Pancreas (tissue), 10 donors: Measurements from ENCODE around the gene GRIPAP1. TPM values are rescaled to one million over a fixed set of nuclear protein-coding genes. Genes with fewer than 3 reads are reported as not detected.
"Not testable (repeated sequence)": the region's sequence is repeated elsewhere in the genome, so short reads cannot be mapped to it uniquely, and the experiment has no call there.

Experiments used
- ATAC-seq, 4 donors: fragments of 200-7000 bp; cut with Tn5 transposase; one replicate each; pipeline versions ENCODE4 v1.8.0 to v1.9.1; 2020; ENCODE audit warnings: mild to moderate bottlenecking in 4 of 4, moderate library complexity in 4 of 4
- DNase-seq, 6 donors: peaks; one replicate each; pipeline ENCODE4 v3.0.0-alpha.2; 2020
- FAIRE-seq: peaks from 2 replicates; lab custom pipeline; 2012; peaks lifted over from hg19 to GRCh38; lab: Jason Lieb, UNC
- H3K27ac ChIP-seq, 4 donors: fragments of 200-600 bp; sonication (generic); 1 replicate in 3 of 4; 2 replicates in 1 of 4; pipeline versions ENCODE4 v1.5.0 to v1.8.0; 2020
- H3K27me3 ChIP-seq, 4 donors: fragments of 200-600 bp; one replicate each; pipeline ENCODE4 v1.8.0; 2021
- H3K36me3 ChIP-seq, 3 donors: fragments of 200-600 bp; sonication (generic) in 1 of 3; one replicate each; pipeline versions ENCODE4 v1.5.0 to v1.8.0; 2020 to 2021
- H3K4me1 ChIP-seq, 3 donors: fragments of 200-600 bp; one replicate each; pipeline ENCODE4 v1.8.0; 2021
- H3K4me3 ChIP-seq, 4 donors: fragments of 200-600 bp; sonication (generic) in 2 of 4; one replicate each; pipeline versions ENCODE4 v1.5.0 to v1.8.0; 2020 to 2021
- H3K9me3 ChIP-seq, 4 donors: fragments of 200-600 bp; one replicate each; pipeline ENCODE4 v1.8.0; 2021
- WGBS, 2 donors: extraction: QIAGEN DNeasy Blood & Tissue Kit; methylation state at CpG; one replicate each; pipeline ENCODE4 v1.1.7; 2013; 5-methylcytosine and 5-hydroxymethylcytosine counted together
- intact Hi-C, 3 donors: fragments of 100-400 bp; cut with DNase I; formaldehyde crosslinking; loops; one replicate each; pipeline versions ENCODE4 v1.11.1 to v1.14.2; 2022
- polyA plus RNA-seq, 2 donors: library from polyadenylated mRNA; stranded (reverse); fragments of 200-250 nt; gene quantifications; one replicate each; pipeline ENCODE4 v1.2.3, GENCODE V29; 2013
- total RNA-seq, 6 donors: library from RNA; stranded (reverse); fragmentation: NEBNext Ultra II Directional in 4 of 6; extraction: Animal tissue kit (Norgen Biotek cat#: 25700) in 4 of 6; gene quantifications; one replicate each; pipeline versions ENCODE4 v1.2.1 to v1.2.4, GENCODE V29; 2021 to 2023
- TF ChIP-seq, protein P1 (sequence below), 4 donors: fragments of 200-600 bp; sonication (generic) in 3 of 4; IDR thresholded peaks; one replicate each; pipeline versions ENCODE4 v1.5.0 to v1.8.0; 2021; ENCODE audit warnings: antibody characterized with exemption in 4 of 4
- donor health status: healthy with polysubstance abuse.
- donor health status: DM: no; HTN: no; CAD: no; lungs with moderate emphysema.
- donor health status: DM: no; HTN: no; CAD: no.
- donor health status: control.
- donor health status: control.
- donor health status: Bipolar disorder and iron deficiency.
- donor health status: DM: yes; HTN: yes; CAD: no.
- donor health status: DM: no; HTN: no; CAD: no.
- donor health status: DM: no; HTN: no; CAD: no.
- donor health status: DM: yes; HTN: yes; CAD: no.

Gene GRIPAP1
- total and polyA plus RNA-seq, 8 donors: 12.5 to 32.7 (median 18.4) TPM

DNA sequence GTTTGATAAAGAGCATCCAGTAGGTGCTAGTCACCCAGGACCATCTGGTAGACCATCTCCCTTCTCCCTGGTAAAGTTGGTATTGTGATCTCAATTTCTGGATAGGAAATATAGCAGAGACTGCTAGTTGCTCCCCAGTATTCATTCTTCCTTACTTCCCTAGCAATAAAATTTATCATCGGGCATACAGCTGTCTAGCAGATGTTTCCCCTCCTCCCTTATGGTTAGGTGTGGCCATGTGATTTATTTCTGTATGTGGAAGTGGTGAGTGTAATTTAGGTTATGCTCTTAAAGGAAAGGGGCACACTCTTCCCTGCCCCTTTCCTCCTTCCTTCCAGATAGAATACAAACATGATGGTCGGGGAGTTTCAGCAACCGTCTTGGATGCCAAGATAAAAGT lies 18.2 kb downstream of the GRIPAP1 start:
- no peaks in the 10 kb centered on the region for H3K9me3 ChIP-seq
- TF ChIP-seq, protein P1, sequence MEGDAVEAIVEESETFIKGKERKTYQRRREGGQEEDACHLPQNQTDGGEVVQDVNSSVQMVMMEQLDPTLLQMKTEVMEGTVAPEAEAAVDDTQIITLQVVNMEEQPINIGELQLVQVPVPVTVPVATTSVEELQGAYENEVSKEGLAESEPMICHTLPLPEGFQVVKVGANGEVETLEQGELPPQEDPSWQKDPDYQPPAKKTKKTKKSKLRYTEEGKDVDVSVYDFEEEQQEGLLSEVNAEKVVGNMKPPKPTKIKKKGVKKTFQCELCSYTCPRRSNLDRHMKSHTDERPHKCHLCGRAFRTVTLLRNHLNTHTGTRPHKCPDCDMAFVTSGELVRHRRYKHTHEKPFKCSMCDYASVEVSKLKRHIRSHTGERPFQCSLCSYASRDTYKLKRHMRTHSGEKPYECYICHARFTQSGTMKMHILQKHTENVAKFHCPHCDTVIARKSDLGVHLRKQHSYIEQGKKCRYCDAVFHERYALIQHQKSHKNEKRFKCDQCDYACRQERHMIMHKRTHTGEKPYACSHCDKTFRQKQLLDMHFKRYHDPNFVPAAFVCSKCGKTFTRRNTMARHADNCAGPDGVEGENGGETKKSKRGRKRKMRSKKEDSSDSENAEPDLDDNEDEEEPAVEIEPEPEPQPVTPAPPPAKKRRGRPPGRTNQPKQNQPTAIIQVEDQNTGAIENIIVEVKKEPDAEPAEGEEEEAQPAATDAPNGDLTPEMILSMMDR (IDR thresholded peaks at IDR 0.05): no peak
- no peaks in the 10 kb centered on the region for H3K4me1 ChIP-seq
- WGBS, 2 donors: 82 to 85% methylated on average over 3 of the region's 3 CpGs
- FAIRE-seq (no peak), DNase-seq (no peak), ATAC-seq (no peak)
- H3K27me3 ChIP-seq: no peaks in the 10 kb centered on the region
- H3K36me3 ChIP-seq: peaks cover 0 to 6% (median 0%) of the 10 kb centered on the region in 3 donors
- H3K27ac ChIP-seq: no peak overlapping the region
- intact Hi-C loops: no loop called here
- no peak overlapping the region for H3K4me3 ChIP-seq

DNA sequence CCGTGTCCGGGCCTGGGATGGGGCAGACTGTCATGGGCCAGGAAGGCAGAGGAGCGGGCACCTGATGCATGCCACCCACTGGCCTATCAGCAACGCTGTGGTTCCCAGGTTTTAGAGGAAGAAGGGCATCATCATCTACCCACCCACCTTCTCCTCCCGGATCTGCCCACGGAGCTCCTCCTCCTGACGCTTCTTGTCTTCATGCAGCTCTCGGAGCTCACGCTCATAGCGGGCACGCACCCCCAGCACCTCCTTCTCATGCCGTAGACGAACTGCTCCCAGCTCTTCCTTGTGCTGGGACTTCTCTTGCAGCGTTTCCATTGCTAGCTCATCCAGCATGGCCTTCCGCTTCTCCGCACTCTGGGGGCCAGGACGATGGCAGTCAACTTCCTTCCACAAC lies 19.0 kb downstream of the GRIPAP1 start:
- WGBS, 2 donors: 85 to 89% methylated on average over 17 of the region's 17 CpGs
- H3K36me3 ChIP-seq: peaks cover 0 to 6% (median 0%) of the 10 kb centered on the region in 3 donors
- H3K27ac ChIP-seq: no peak overlapping the region
- H3K4me1 ChIP-seq: no peaks in the 10 kb centered on the region
- H3K27me3 ChIP-seq: no peaks in the 10 kb centered on the region
- no peak for DNase-seq
- no peak for ATAC-seq
- TF ChIP-seq, protein P1 (IDR thresholded peaks at IDR 0.05): no peak
- H3K9me3 ChIP-seq: no peaks in the 10 kb centered on the region
- no peak for FAIRE-seq
- intact Hi-C loops: no loop called here
- H3K4me3 ChIP-seq: no peak overlapping the region

DNA sequence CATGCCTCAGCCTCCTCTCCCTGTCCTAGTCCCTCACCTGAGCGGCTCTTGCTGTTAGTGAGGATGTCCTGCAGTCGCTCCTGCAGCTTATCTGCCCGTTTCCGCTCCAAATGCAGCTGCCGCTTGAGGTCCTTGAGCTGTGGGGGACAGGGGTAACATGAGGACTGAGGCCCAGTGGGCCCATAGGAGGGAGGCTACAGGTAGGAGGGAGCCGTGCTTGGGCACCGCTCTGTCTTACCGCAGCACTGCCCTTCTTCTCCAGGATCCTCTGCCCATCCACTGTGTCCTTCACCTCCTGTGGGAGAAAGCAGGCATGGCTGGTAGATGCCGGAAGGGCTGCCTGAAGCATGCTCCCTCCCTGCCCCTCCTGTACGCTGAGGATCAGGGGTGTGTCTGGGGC lies 20.9 kb downstream of the GRIPAP1 start:
- H3K27ac ChIP-seq: no peak overlapping the region
- ATAC-seq (no peak), FAIRE-seq (no peak), DNase-seq (no peak)
- H3K9me3 ChIP-seq: no peaks in the 10 kb centered on the region
- 81 to 85% methylated on average over 10 of the region's 10 CpGs for WGBS, 2 donors
- H3K4me3 ChIP-seq: no peak overlapping the region
- no peaks in the 10 kb centered on the region for H3K27me3 ChIP-seq
- TF ChIP-seq, protein P1 (IDR thresholded peaks at IDR 0.05): no peak
- intact Hi-C loops: no loop called here
- H3K4me1 ChIP-seq: no peaks in the 10 kb centered on the region
- H3K36me3 ChIP-seq: peaks cover 0 to 6% (median 0%) of the 10 kb centered on the region in 3 donors

DNA sequence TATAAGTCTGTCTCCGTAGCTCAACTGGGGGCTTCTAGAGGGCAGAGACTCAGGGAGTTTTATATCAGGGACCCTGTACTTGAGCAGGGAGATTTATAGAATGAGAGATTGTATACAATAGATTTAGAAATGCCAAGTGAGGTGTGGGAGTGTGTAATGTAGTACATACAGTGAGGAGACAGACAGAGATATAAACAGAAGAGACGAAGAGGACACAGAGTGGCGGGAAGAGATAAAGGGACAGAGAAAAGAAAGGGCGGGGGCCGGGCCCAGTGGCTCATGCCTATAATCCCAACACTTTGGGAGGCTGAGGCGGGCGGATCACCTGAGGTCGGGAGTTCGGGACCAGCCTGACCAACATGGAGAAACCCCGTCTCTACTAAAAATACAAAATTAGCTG lies 21.7 kb downstream of the GRIPAP1 start:
- H3K4me1 ChIP-seq, H3K27me3 ChIP-seq, H3K27ac ChIP-seq, intact Hi-C loops, ATAC-seq, H3K36me3 ChIP-seq, H3K4me3 ChIP-seq, H3K9me3 ChIP-seq, FAIRE-seq, DNase-seq: not testable (repeated sequence)
- 90 to 92% methylated on average over 3 of the region's 10 CpGs for WGBS, 2 donors

DNA sequence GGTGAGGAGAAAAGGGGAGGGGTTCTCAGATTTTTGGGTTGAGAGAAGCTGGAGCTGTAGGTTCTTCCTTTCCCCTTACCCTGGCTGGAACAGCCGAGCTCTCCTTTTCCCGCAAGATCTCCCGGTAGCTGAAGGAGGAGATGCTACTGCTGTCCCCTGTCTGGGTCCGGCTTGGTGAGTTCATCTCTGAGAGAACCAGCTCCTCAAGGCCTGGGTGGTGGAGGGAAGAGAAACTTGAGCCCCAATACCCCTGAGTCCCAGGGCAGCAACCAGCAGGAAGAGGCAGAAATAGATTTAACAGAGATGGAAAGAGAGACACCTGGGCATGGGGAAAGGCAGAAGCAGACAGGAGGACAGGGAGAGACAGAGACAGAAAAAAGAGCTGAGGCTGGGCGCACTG lies 23.8 kb downstream of the GRIPAP1 start:
- no peaks in the 10 kb centered on the region for H3K4me1 ChIP-seq
- no peak overlapping the region for H3K27ac ChIP-seq
- WGBS, 2 donors: 79 to 93% methylated on average over 5 of the region's 5 CpGs
- FAIRE-seq: no peak
- peaks cover 0 to 6% (median 0%) of the 10 kb centered on the region in 3 donors for H3K36me3 ChIP-seq
- ATAC-seq: no peak
- DNase-seq: no peak
- intact Hi-C loops: no loop called here
- H3K9me3 ChIP-seq: no peaks in the 10 kb centered on the region
- H3K4me3 ChIP-seq: no peak overlapping the region
- TF ChIP-seq, protein P1 (IDR thresholded peaks at IDR 0.05): no peak
- H3K27me3 ChIP-seq: no peaks in the 10 kb centered on the region
